K562 (cell line): ENCODE measurements around the gene CAMK1D. TPM values are rescaled to one million over a fixed set of nuclear protein-coding genes. Genes with fewer than 3 reads are reported as not detected.

Experiments
- ATAC-seq: fragments of 200-7000 bp; cut with Tn5 transposase; 3 replicates; pipeline ENCODE4 v1.9.1; 2020; ENCODE audit warnings: moderate library complexity
- BruUV-seq: library from RNA; stranded (reverse); fragments of 400-500 nt; replicated peaks from 2 replicates; lab custom pipeline; 2021; lab: Mats Ljungman, UMichigan
- CTCF ChIA-PET: fragments of 300-600 bp; formaldehyde crosslinking; extraction: SDS; loops from one replicate; lab custom pipeline; 2021; ENCODE audit warnings: low intra/inter-chr PET ratio; lab: Yijun Ruan, JAX
- POLR2A ChIA-PET: fragments of 300-600, 350-650 bp; sonication (Branson Sonifier 250); formaldehyde crosslinking; extraction: SDS; loops from one replicate; lab custom pipeline; 2021; ENCODE audit warnings: antibody characterized with exemption, inconsistent platforms; lab: Yijun Ruan, JAX
- DNase-seq, 4 experiments: peaks; one replicate each; pipeline versions ENCODE4 v3.0.0 to v3.0.0-alpha.2; 2011 to 2018; ENCODE audit warnings: low spot score in 3 of 4, mixed read lengths in 3 of 4; ENCODE audit errors: extremely low read depth in 1 of 4
- FAIRE-seq: peaks from 2 replicates; lab custom pipeline; 2011; peaks lifted over from hg19 to GRCh38; lab: Jason Lieb, UNC
- H2AFZ ChIP-seq: 2 replicates; pipeline ENCODE4 v1.6.0; 2011; ENCODE audit warnings: low read depth, low read length, control low read depth, inconsistent platforms
- H3K27ac ChIP-seq: fragments of 200-600 bp; 3 replicates; pipeline ENCODE4 v1.8.0; 2011; ENCODE audit warnings: low read depth, mild to moderate bottlenecking, control low read depth, inconsistent platforms, low read length, moderate library complexity, mixed read lengths; ENCODE audit errors: extremely low read depth
- H3K27me3 ChIP-seq, 2 experiments: fragments of 300-600 bp in 1 of 2; 2 replicates in 1 of 2; 3 replicates in 1 of 2; pipeline versions ENCODE4 v1.6.0 to v1.8.0; 2011; ENCODE audit warnings: inconsistent platforms in 2 of 2, low read length in 2 of 2, mild to moderate bottlenecking in 1 of 2, mixed read lengths in 1 of 2, moderate library complexity in 1 of 2; ENCODE audit not compliant: control insufficient read depth in 2 of 2, insufficient read depth in 2 of 2
- H3K36me3 ChIP-seq: fragments of 300-600 bp; 3 replicates; pipeline ENCODE4 v1.8.0; 2011; ENCODE audit warnings: mild to moderate bottlenecking, low read length, inconsistent platforms; ENCODE audit not compliant: control insufficient read depth, insufficient read depth
- H3K4me1 ChIP-seq, 2 experiments: fragments of 200-600 bp in 1 of 2; replicated peaks in 1 of 2; 2 replicates in 1 of 2; 3 replicates in 1 of 2; pipeline versions ENCODE4 v1.5.1 to v1.8.0; 2011; ENCODE audit warnings: inconsistent platforms in 2 of 2, low read length in 2 of 2, mild to moderate bottlenecking in 1 of 2, mixed read lengths in 1 of 2, moderate library complexity in 1 of 2; ENCODE audit not compliant: control insufficient read depth in 2 of 2, insufficient read depth in 2 of 2
- H3K4me2 ChIP-seq: 2 replicates; pipeline ENCODE4 v1.6.1; 2011; ENCODE audit warnings: low read length, control low read depth, inconsistent platforms, mixed read lengths; ENCODE audit not compliant: insufficient read depth
- H3K4me3 ChIP-seq: fragments of 200-600 bp; sonication (generic), shearing (Covaris generic); 2 replicates; pipeline ENCODE4 v1.5.1; 2016; ENCODE audit warnings: control low read depth, inconsistent platforms
- H3K79me2 ChIP-seq: fragments of 200-600 bp; 3 replicates; pipeline ENCODE4 v1.8.0; 2011; ENCODE audit warnings: low read length, inconsistent platforms; ENCODE audit not compliant: control insufficient read depth, insufficient read depth
- H3K9ac ChIP-seq, 2 experiments: 2 replicates each; pipeline versions ENCODE4 v1.6.0 to v1.6.1; 2011; ENCODE audit warnings: low read depth in 2 of 2, low read length in 2 of 2, control low read depth in 1 of 2, inconsistent platforms in 1 of 2, mild to moderate bottlenecking in 1 of 2, mixed read lengths in 1 of 2; ENCODE audit not compliant: insufficient read depth in 1 of 2
- H3K9me1 ChIP-seq: one replicate; pipeline ENCODE4 v1.6.0; 2011; ENCODE audit warnings: inconsistent platforms, mild to moderate bottlenecking, low read length, moderate library complexity; ENCODE audit not compliant: control insufficient read depth, insufficient read depth
- H3K9me3 ChIP-seq: replicated peaks from 2 replicates; pipeline ENCODE4 v1.5.1; 2011; ENCODE audit warnings: low read depth, low read length, inconsistent platforms; ENCODE audit not compliant: control insufficient read depth, insufficient read depth
- H4K20me1 ChIP-seq: replicated peaks from 2 replicates; pipeline ENCODE4 v1.6.1; 2011; ENCODE audit warnings: low read length, inconsistent platforms, mixed read lengths; ENCODE audit not compliant: control insufficient read depth, insufficient read depth
- ATF7 ChIP-seq: fragments of 450-650 bp; IDR thresholded peaks from 2 replicates; pipeline ENCODE4 v1.7.1; 2014; ENCODE audit warnings: mild to moderate bottlenecking, moderate library complexity
- E2F3 ChIP-seq: fragments of 250-450 bp; sonication (Bioruptor Pico); IDR thresholded peaks from 2 replicates; pipeline ENCODE4 v1.4.0; 2020; ENCODE audit warnings: mild to moderate bottlenecking
- KLF6 ChIP-seq: fragments of 250-450 bp; sonication (Bioruptor Pico); IDR thresholded peaks from 2 replicates; pipeline ENCODE4 v1.4.0; 2020; ENCODE audit warnings: mild to moderate bottlenecking, moderate library complexity, borderline replicate concordance
- L3MBTL2 ChIP-seq: fragments of 450-650 bp; IDR thresholded peaks from 2 replicates; pipeline ENCODE4 v1.6.1; 2016; ENCODE audit warnings: mild to moderate bottlenecking, moderate library complexity
- MXI1 ChIP-seq: IDR thresholded peaks from 2 replicates; pipeline ENCODE4 v1.6.1; 2011; ENCODE audit warnings: low read depth, mild to moderate bottlenecking, improper control_type of control experiment, low read length
- SAFB2 ChIP-seq: fragments of 200-400 bp; formaldehyde crosslinking; IDR thresholded peaks from 2 replicates; pipeline ENCODE4 v1.6.1; 2018; ENCODE audit warnings: borderline replicate concordance, low read length, low read depth, moderate library complexity; ENCODE audit not compliant: severe bottlenecking
- U2AF1 ChIP-seq: fragments of 200-400 bp; formaldehyde crosslinking; optimal IDR thresholded peaks from 2 replicates; pipeline ENCODE3; 2017; ENCODE audit warnings: mild to moderate bottlenecking, low read depth, low read length, moderate library complexity
- ZFX ChIP-seq: sonication (generic); formaldehyde crosslinking; IDR thresholded peaks from 2 replicates; pipeline ENCODE4 v1.8.0; 2022; ENCODE audit warnings: mild to moderate bottlenecking, missing genetic modification reagents, moderate library complexity
- ZNF146 ChIP-seq: IDR thresholded peaks from one replicate; pipeline ENCODE4 v1.6.1; 2018; ENCODE audit warnings: missing compliant biosample characterization; ENCODE audit not compliant: unreplicated experiment
- ZNF3 ChIP-seq: fragments of 250-450 bp; sonication (Bioruptor Pico); IDR thresholded peaks from 2 replicates; pipeline ENCODE4 v1.5.0; 2021; ENCODE audit warnings: mild to moderate bottlenecking, moderate library complexity
- ZNF780A ChIP-seq: fragments of 250-450 bp; sonication (Bioruptor Pico); IDR thresholded peaks from 2 replicates; pipeline ENCODE4 v1.5.0; 2021; ENCODE audit warnings: mild to moderate bottlenecking
- WGBS: fragments of 100-300 bp; shearing (Covaris generic); methylation state at CpG from one replicate; pipeline ENCODE4 v1.1.6; 2016; ENCODE audit warnings: low coverage, mixed read lengths; ENCODE audit not compliant: insufficient coverage; ENCODE audit errors: missing lambda C conversion rate; 5-methylcytosine and 5-hydroxymethylcytosine counted together
- in situ Hi-C: fragments of 300-500 bp; cut with MboI; formaldehyde crosslinking; loops from 4 replicates; pipeline ENCODE4 v1.15.0; 2018; ENCODE audit warnings: inconsistent platforms, mixed read lengths
- intact Hi-C: fragments of 100-400 bp; cut with micrococcal nuclease; formaldehyde crosslinking; loops from 2 replicates; pipeline ENCODE4 v1.14.2; 2022
- polyA plus RNA-seq, 8 experiments: library from polyadenylated mRNA; depleted of rRNA in 4 of 8; stranded (reverse) in 5 of 8; unstranded in 3 of 8; fragments of >200 nt; fragmentation: Nextera tagmentation in 2 of 8; fragmentation: Illumina TruSeq in 1 of 8; extraction: Ambion mirVana in 2 of 8; extraction: Trizol in 1 of 8; gene quantifications; 2 replicates each; pipeline versions ENCODE4 v1.2.1 to v1.2.3, GENCODE V29; 2011 to 2014; ENCODE audit warnings: inconsistent platforms in 1 of 8, missing spikeins in 1 of 8
- total RNA-seq, 7 experiments: library from RNA; depleted of rRNA in 6 of 7; stranded (reverse); fragments of >200 nt in 6 of 7; fragmentation: Illumina TruSeq in 2 of 7; extraction: Trizol in 2 of 7; gene quantifications; 2 replicates each; pipeline versions ENCODE4 v1.2.1 to v1.2.3, GENCODE V29; 2011 to 2021; ENCODE audit warnings: low replicate concordance in 1 of 7
- TF ChIP-seq, protein P1 (sequence below): fragments of 450-650 bp; IDR thresholded peaks from 2 replicates; pipeline ENCODE4 v1.6.1; 2016
- TF ChIP-seq, protein P2 (sequence below): sonication (generic); formaldehyde crosslinking; IDR thresholded peaks from 2 replicates; pipeline ENCODE4 v1.8.1; 2022; ENCODE audit warnings: missing genetic modification reagents

Gene CAMK1D
- total and polyA plus RNA-seq, 9 of the 15 experiments (the other 6 are each of a cell fraction or from before 2014, with no cell fraction given), result 0.12 to 0.24 (median 0.20) TPM; not detected in 5

DNA sequence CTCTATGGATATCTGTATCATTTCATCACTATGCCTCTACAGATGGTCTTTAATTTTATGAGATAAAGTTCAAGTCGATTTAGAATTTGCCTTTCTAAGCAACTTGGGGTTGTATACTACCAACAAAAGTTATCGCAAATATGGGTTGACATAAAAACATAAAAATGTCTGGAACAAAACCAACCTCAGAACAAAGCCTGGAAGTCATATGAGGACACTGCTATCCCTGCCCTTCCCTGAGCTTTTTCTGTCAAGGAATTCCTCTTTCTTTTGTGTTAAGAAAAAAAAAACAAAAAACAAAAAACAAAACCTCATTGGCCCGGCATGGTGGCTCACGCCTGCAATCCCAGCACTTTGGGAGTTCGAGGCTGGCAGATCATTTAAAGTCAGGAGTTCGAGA is 319.3 kb downstream of the CAMK1D start:
- H3K4me2 ChIP-seq, result no peak overlapping the region
- H4K20me1 ChIP-seq, result no peaks in the 10 kb centered on the region
- WGBS, result 6% methylated on average over 6 of the region's 6 CpGs
- BruUV-seq, result no TSS peak
- ChIA-PET CTCF (no interaction called here), POLR2A (no interaction called here)
- FAIRE-seq (no peak), DNase-seq (no peak), ATAC-seq (no peak)
- H3K9me3 ChIP-seq, result no peaks in the 10 kb centered on the region
- H3K9me1 ChIP-seq, result no peaks in the 10 kb centered on the region
- H3K27me3 ChIP-seq, result peaks cover 3 to 8% of the 10 kb centered on the region in 2 experiments; a peak in 2 of 5 replicates
- in situ Hi-C loops (no loop called here), intact Hi-C loops (no loop called here)
- no peak overlapping the region for H3K27ac ChIP-seq
- no peaks in the 10 kb centered on the region for H3K4me1 ChIP-seq
- TF ChIP-seq, protein P1, sequence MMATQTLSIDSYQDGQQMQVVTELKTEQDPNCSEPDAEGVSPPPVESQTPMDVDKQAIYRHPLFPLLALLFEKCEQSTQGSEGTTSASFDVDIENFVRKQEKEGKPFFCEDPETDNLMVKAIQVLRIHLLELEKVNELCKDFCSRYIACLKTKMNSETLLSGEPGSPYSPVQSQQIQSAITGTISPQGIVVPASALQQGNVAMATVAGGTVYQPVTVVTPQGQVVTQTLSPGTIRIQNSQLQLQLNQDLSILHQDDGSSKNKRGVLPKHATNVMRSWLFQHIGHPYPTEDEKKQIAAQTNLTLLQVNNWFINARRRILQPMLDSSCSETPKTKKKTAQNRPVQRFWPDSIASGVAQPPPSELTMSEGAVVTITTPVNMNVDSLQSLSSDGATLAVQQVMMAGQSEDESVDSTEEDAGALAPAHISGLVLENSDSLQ, result no peak
- no peak for TF ChIP-seq ZNF780A (CRISPR knock-in tag)
- no peak for TF ChIP-seq ATF7
- TF ChIP-seq, protein P2, sequence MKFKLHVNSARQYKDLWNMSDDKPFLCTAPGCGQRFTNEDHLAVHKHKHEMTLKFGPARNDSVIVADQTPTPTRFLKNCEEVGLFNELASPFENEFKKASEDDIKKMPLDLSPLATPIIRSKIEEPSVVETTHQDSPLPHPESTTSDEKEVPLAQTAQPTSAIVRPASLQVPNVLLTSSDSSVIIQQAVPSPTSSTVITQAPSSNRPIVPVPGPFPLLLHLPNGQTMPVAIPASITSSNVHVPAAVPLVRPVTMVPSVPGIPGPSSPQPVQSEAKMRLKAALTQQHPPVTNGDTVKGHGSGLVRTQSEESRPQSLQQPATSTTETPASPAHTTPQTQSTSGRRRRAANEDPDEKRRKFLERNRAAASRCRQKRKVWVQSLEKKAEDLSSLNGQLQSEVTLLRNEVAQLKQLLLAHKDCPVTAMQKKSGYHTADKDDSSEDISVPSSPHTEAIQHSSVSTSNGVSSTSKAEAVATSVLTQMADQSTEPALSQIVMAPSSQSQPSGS (CRISPR knock-in tag), result no peak
- no peak for TF ChIP-seq U2AF1
- TF ChIP-seq ZNF3, result no peak
- TF ChIP-seq SAFB2, result no peak
- no peak for TF ChIP-seq L3MBTL2
- TF ChIP-seq E2F3 (CRISPR knock-in tag), result no peak
- TF ChIP-seq KLF6 (CRISPR knock-in tag), result no peak
- TF ChIP-seq MXI1, result no peak
- no peak for TF ChIP-seq ZNF146
- no peak for TF ChIP-seq ZFX (CRISPR knock-in tag)
- H3K36me3 ChIP-seq, result no peaks in the 10 kb centered on the region
- no peak overlapping the region for H3K4me3 ChIP-seq
- H3K9ac ChIP-seq, result no peak overlapping the region
- H2AFZ ChIP-seq, result no peak overlapping the region
- H3K79me2 ChIP-seq, result no peaks in the 10 kb centered on the region
